Globus pallidus (tissue), 1 donor: ENCODE results near the gene KLHL17.

Experiments
- DNase-seq: peaks from one replicate; pipeline ENCODE4 v3.0.0-alpha.2; 2015; ENCODE audit warnings: low spot score

Gene KLHL17

GRCh38 chr1:960363-961131 is at the start of gene KLHL17:
Gene KLHL17, plus strand, starts transcription at chr1:960584. Its CDS starts 110 bp downstream, at chr1:960694.
- DNase-seq: peak; percentile 33

- DNase-seq: no peak
Observed at GRCh38 chr1:910881-911721, 49.3 kb upstream of the KLHL17 start.

- DNase-seq: no peak
Observed at GRCh38 chr1:911875-912739, 48.3 kb upstream of the KLHL17 start.

- no peak for DNase-seq
Observed at GRCh38 chr1:912740-913301, 47.6 kb upstream of the KLHL17 start.

GRCh38 chr1:913491-914130 is 46.8 kb upstream of the KLHL17 start:
- no peak for DNase-seq

- DNase-seq: no peak
Observed at GRCh38 chr1:914131-914890, 46.1 kb upstream of the KLHL17 start.

GRCh38 chr1:914891-915280 is 45.5 kb upstream of the KLHL17 start:
- no peak for DNase-seq

- no peak for DNase-seq
Observed at GRCh38 chr1:915295-916172, 44.9 kb upstream of the KLHL17 start.

- DNase-seq: no peak
Observed at GRCh38 chr1:916173-917075, 44.0 kb upstream of the KLHL17 start.

- DNase-seq: no peak
Observed at GRCh38 chr1:917076-917459, 43.3 kb upstream of the KLHL17 start.

GRCh38 chr1:917466-918091 is 42.8 kb upstream of the KLHL17 start:
- DNase-seq: no peak

- DNase-seq: no peak
Observed at GRCh38 chr1:918353-918752, 42.0 kb upstream of the KLHL17 start.

GRCh38 chr1:918843-919242 is 41.5 kb upstream of the KLHL17 start:
- DNase-seq: no peak

GRCh38 chr1:919271-919872 is 41.0 kb upstream of the KLHL17 start:
- no peak for DNase-seq

- no peak for DNase-seq
Observed at GRCh38 chr1:920010-920409, 40.4 kb upstream of the KLHL17 start.

GRCh38 chr1:920521-920920 is 39.9 kb upstream of the KLHL17 start:
- no peak for DNase-seq

- DNase-seq: peak; percentile 64
Observed at GRCh38 chr1:921011-921837, 39.2 kb upstream of the KLHL17 start.
